Activated CD8-positive, alpha-beta memory T cell treated with anti-CD3 and anti-CD28 coated beads, Interleukin-2, amount 50 U/mL, for 1 hour (primary cell): ENCODE results near the gene PHIP.

Experiments used
- DNase-seq: peaks from one replicate; pipeline ENCODE4 v3.0.0-alpha.2; 2020; ENCODE audit errors: extremely low read depth

The PHIP gene

DNA sequence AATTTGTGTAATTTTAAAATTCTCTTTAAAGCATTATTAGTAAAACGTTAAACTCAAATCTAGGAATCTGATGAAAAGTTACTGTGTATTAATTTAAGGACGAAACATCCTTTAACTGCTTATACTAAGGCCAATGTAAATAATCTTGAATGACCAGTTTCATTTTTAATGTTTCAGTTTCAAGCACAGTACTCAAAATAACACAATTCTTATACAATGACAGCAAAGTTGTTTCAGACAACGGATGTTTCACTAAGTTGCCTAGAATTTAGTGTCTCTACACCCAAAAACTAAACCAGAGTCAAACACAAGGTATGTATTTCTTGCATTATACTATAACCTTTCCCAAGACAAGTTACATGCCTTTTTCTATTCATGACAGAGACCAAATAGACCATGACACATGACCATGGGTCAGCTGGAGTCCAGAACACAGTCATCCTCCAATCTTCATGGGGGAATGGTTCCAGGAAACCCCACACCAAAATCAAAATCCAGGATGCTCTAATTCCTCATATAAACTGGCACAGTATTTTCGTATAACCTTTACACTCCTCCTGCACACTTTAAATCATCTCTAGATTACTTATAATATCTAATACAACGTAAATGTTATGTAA is 7.7 kb downstream of the PHIP start:
- no peak for DNase-seq

DNA sequence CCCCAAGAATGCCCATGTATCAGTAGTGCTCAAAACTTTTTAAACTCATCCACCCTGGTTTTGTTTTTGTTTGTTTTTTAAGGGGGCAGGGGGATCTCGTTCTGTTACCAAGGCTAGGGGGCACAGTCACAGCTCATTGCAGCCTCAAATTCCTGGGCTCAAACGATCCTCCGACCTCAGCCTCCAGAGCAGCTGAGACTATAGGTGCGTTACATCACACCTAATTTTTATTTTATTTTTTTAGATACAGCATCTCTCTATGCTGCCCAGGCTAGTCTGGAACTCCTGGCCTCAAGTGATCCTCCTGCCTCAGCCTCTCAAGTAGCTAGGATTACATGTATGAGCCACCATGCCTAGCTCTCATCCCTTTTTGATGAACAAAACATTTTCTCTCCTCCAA is 11.2 kb downstream of the PHIP start:
- DNase-seq = no peak

DNA sequence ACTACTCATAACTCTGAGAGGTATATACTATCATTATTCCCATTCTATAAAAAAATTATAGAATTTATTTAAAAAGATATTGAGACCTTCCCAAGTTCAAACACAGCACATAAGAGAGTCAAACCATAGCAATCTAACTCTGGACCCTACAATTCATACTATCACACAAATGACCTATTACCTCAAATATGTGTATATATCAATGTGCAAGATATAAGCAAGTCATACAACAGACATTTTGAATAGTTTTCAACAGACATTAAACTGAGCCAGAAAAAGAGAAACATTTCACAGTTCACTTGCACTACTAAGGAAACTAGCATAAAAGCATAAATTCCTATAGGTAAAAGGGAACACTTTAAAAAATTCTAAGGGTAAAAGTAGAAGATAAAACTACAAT is 11.7 kb downstream of the PHIP start:
- no peak for DNase-seq

- no peak for DNase-seq
These were observed 12.8 kb downstream of the PHIP start for GRCh38 chr6:79065232-79065631.

GRCh38 chr6:79064635-79065034 is 13.4 kb downstream of the PHIP start:
- DNase-seq = no peak

- DNase-seq = no peak
These were observed 15.3 kb downstream of the PHIP start for GRCh38 chr6:79062708-79063107.

DNA sequence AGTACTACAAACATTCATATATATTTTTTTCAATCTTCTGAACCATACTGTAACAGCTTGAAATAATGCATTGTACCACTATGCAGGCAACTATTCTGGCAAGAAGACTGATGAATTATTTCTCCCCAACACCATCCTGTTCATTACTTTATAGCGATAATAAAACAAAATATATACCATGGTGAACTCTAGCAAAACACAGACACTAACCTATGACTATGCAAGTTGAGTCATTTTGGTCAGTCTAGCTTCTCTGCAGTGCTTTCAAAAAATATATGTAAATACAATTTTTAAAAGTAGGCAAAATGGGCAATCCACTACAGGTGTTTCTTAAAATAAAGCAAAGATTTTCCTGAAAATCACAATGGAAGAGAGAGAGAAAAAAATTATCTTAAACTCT is 20.3 kb downstream of the PHIP start:
- no peak for DNase-seq

GRCh38 chr6:79056226-79056625 is 21.8 kb downstream of the PHIP start:
- DNase-seq = no peak

DNA sequence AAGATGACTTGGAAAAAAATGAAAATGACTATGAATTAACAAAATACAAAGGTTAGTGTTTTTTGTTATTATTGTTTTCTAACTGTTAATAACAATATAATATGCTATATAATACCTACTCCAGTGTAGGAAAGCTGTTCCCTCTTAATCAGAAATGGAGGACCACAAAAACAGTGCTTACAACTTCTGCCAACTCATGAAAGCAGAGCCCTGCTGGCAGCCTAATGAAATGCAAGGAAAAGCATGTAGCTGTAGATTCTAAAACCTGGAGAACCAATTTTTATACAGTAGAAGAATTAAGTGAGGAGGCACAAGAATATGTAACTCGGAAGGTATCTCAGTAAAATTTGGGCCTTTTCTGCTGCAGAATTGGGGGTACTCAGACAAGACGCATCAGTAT is 29.4 kb downstream of the PHIP start:
- DNase-seq = no peak

- no peak for DNase-seq
These were observed 31.0 kb downstream of the PHIP start for GRCh38 chr6:79047072-79047471.

DNA sequence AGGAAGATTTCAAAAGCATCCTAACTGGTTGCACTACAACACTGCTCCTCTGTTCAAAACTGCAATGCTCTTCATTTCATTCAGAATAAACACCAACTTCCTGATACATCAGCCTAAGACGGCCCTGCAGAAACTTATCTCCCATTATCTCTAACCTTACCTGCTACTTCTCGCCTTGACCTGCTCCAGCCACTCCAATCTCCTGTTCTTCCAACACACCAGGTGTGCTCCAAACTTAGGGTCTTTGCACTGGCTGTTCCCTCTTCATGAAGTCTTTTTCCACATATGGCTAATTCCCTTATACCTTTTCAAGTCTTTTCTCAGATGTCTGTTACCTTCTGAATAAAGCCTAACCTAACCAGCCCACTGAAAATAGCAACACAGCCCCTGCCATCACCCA is 32.1 kb downstream of the PHIP start:
- DNase-seq = no peak

DNA sequence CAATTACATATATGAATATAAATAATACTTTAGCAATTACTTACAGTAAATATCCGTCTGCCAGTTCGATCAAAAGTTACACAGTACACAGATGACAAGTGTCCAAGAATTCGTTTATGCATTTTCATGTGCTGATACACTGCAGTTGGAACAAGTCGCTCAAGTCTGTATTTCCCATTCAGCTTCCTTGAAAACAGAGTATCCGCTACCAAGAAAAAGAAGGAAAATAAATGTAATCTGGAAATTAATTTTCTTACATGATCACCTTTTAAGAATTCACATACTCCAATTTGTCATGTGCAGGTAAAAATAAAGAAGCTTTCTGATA is 35.3 kb downstream of the PHIP start:
- no peak for DNase-seq

- no peak for DNase-seq
These were observed 35.8 kb downstream of the PHIP start for GRCh38 chr6:79042088-79042798.

GRCh38 chr6:79040083-79040482 is 38.0 kb downstream of the PHIP start:
- DNase-seq = no peak

GRCh38 chr6:79038061-79038460 is 40.0 kb downstream of the PHIP start:
- DNase-seq = no peak

DNA sequence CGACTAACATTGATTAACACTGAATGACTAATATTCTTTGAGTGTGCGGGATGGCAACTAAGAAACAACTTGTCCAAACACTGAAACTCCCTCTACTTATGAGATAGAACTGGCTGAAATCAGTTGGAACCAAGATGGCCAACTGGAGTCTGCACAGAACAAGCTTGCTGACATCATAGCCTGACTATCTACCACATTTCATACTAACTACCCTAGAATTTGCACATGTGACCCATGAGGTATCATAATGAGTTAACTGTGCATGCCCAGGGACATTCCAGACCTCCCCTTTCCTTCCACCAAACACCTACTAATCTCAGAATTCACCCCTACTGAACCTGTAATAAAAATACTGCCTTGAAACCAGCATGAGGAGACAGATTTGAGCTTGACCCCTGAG is 43.2 kb downstream of the PHIP start:
- DNase-seq = no peak

- DNase-seq = no peak
These were observed 44.8 kb downstream of the PHIP start for GRCh38 chr6:79033279-79033678.

- DNase-seq = no peak
These were observed 46.0 kb downstream of the PHIP start for GRCh38 chr6:79031821-79032590.

DNA sequence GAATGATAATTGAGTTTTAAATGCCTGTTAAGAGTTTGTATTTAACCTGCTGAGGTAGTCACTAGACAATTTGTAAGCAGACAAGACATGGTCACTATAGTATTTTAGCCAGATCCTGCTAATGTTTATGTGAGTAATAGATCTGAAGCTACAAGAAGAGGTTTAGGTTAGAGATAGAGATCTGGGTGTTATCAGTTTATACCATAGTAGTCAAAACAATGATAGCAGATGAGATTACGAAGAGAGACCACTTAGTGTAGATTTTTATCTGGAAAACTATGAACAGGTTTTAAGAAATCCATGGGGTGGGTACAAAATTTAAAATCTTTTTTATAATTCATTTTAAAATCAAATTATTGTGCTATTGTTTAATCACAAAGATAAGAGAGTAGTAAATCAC is 47.5 kb downstream of the PHIP start:
- no peak for DNase-seq

DNA sequence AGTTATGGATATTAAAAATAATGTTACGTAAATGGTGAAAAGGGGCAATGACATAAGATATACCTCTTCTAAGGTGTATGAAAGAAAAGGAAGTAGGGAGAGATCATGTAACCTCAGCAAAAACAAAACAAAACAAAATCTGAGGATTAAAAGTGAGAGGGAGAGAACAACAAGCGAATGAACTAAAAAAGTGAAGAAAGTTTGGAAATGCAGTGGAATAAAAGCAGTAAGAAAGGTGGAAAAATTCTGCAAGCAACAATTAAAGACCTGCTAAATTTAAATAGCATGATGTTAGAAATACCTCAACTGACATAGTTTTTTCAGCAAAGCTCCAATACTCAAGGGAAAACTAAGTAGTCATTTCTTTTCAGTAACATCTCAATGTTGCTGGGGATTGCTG is 48.0 kb downstream of the PHIP start:
- no peak for DNase-seq

- DNase-seq = no peak
These were observed 49.3 kb downstream of the PHIP start for GRCh38 chr6:79028641-79029314.

GRCh38 chr6:79011940-79012339 is 66.1 kb downstream of the PHIP start:
- no peak for DNase-seq

GRCh38 chr6:79010422-79010821 is 67.6 kb downstream of the PHIP start:
- DNase-seq = no peak
